HG03039 (cell line): ENCODE measurements around the gene PRR15L.

Experiments
- ATAC-seq: cut with Tn5 transposase; IDR thresholded peaks from one replicate; pipeline ENCODE4 v1.9.1; 2021; ENCODE audit warnings: mild to moderate bottlenecking, moderate library complexity; ENCODE audit not compliant: unreplicated experiment

Gene PRR15L

GRCh38 chr17:47907932-47908562, 49.6 kb downstream of the PRR15L start:
- no peak for ATAC-seq

GRCh38 chr17:47906443-47906842, 51.2 kb downstream of the PRR15L start:
- no peak for ATAC-seq

GRCh38 chr17:47905221-47905733, 52.4 kb downstream of the PRR15L start:
- ATAC-seq: no peak

- no peak for ATAC-seq
Measured at GRCh38 chr17:47902039-47902744, 55.5 kb downstream of the PRR15L start.
